ENCODE measurements around the gene GJA9. TPM values are rescaled to one million over a fixed set of nuclear protein-coding genes. Genes with fewer than 3 reads are reported as not detected.

The GJA9 gene
- total RNA-seq, 6 experiments from 2014 or later: not detected

GRCh38 chr1:38888423-38889333 is 7.3 kb upstream of the GJA9 start:
- no peak for DNase-seq
- Histone ChIP-seq H3K27me3 (no peaks in the 10 kb centered on the region), H3K4me3 (no peak overlapping the region), H3K36me3 (no peaks in the 10 kb centered on the region), H3K9me3 (no peaks in the 10 kb centered on the region), H3K4me1 (no peaks in the 10 kb centered on the region), H3K27ac (no peak overlapping the region)
- ATAC-seq: no peak
- intact Hi-C loops (cut with DNase I): no loop called here
- TF ChIP-seq POLR2A (IDR thresholded peaks at IDR 0.05): no peak
- no peak for TF ChIP-seq CTCF (IDR thresholded peaks at IDR 0.05)
- 72% methylated on average over 8 of the region's 9 CpGs for WGBS (ENCODE audit: insufficient coverage, low coverage, low lambda C conversion rate, missing lambda C conversion rate)

GRCh38 chr1:38885092-38885491 is 3.7 kb upstream of the GJA9 start:
- no peak for DNase-seq
- no peaks in the 10 kb centered on the region for H3K4me1 ChIP-seq
- intact Hi-C loops (cut with DNase I): no loop called here
- no peak overlapping the region for H3K27ac ChIP-seq
- no peak for TF ChIP-seq POLR2A (IDR thresholded peaks at IDR 0.05)
- TF ChIP-seq CTCF (IDR thresholded peaks at IDR 0.05): no peak
- H3K4me3 ChIP-seq: no peak overlapping the region
- H3K36me3 ChIP-seq: no peaks in the 10 kb centered on the region
- 100% methylated on average over 1 of the region's 2 CpGs for WGBS (ENCODE audit: insufficient coverage, low coverage, low lambda C conversion rate, missing lambda C conversion rate)
- no peaks in the 10 kb centered on the region for H3K27me3 ChIP-seq
- ATAC-seq: no peak
- H3K9me3 ChIP-seq: no peaks in the 10 kb centered on the region

GRCh38 chr1:38875811-38876210 is 5.6 kb downstream of the GJA9 start:
- Histone ChIP-seq H3K4me3 (no peak overlapping the region), H3K4me1 (peaks cover 0 to 16% (median 0%) of the 10 kb centered on the region in 4 donors), H3K27me3 (no peaks in the 10 kb centered on the region), H3K36me3 (no peaks in the 10 kb centered on the region), H3K27ac (no peak overlapping the region), H3K9me3 (no peaks in the 10 kb centered on the region)
- no peak for DNase-seq
- ATAC-seq: no peak
- intact Hi-C loops (cut with DNase I): no loop called here
- TF ChIP-seq CTCF (IDR thresholded peaks at IDR 0.05) (no peak), POLR2A (IDR thresholded peaks at IDR 0.05) (no peak)
- WGBS (ENCODE audit: insufficient coverage, low coverage, low lambda C conversion rate, missing lambda C conversion rate): 100% methylated on average over 2 of the region's 2 CpGs

GRCh38 chr1:38873027-38873969 is 8.1 kb downstream of the GJA9 start, which contains the start of gene MYCBP:
Gene MYCBP (minus strand): TSS chr1:38873348. CDS start chr1:38873305, 43 bp downstream.
- Histone ChIP-seq H3K9me3 (no peaks in the 10 kb centered on the region), H3K4me3 (peak within 1 kb of the TSS; percentile 76 to 89 (median 79)), H3K36me3 (no peaks in the 10 kb centered on the region), H3K27ac (peak within 1 kb of the TSS in 2 of 3 donors; percentile 44 to 45), H3K4me1 (peaks cover 0 to 16% (median 0%) of the 10 kb centered on the region in 4 donors), H3K27me3 (no peaks in the 10 kb centered on the region)
- 0% methylated on average over 23 of the region's 69 CpGs for WGBS (ENCODE audit: insufficient coverage, low coverage, low lambda C conversion rate, missing lambda C conversion rate)
- DNase-seq (peak; percentile 97 to 98 (median 98)), ATAC-seq (peak; percentile 99 to 100 (median 100))
- intact Hi-C loops (cut with DNase I): no loop called here
- peak; percentile 50 for TF ChIP-seq POLR2A (IDR thresholded peaks at IDR 0.05)
- TF ChIP-seq CTCF (IDR thresholded peaks at IDR 0.05): peak in 1 of 4 donors; percentile 29

All from right lobe of liver (tissue), 6 donors.